H1 (cell line): Measurements from ENCODE around the gene CRTC3. TPM values are rescaled to one million over a fixed set of nuclear protein-coding genes. Genes with fewer than 3 reads are reported as not detected.

Experiments used
- CHD1 ChIP-seq: IDR thresholded peaks from 2 replicates; pipeline ENCODE4 v1.6.1; 2012; ENCODE audit warnings: low read depth, low read length, improper control_type of control experiment
- EZH2 ChIP-seq: fragments of 200-600 bp; sonication (generic); IDR thresholded peaks from 2 replicates; pipeline ENCODE4 v1.7.1; 2012; ENCODE audit warnings: low read depth, mild to moderate bottlenecking, moderate library complexity, low read length, inconsistent platforms; ENCODE audit not compliant: severe bottlenecking
- POU5F1 ChIP-seq: IDR thresholded peaks from 2 replicates; pipeline ENCODE4 v1.6.1; 2011; ENCODE audit warnings: low read depth, mild to moderate bottlenecking, low read length, moderate library complexity
- SIRT6 ChIP-seq: IDR thresholded peaks from one replicate; pipeline ENCODE4 v1.7.1; 2012; ENCODE audit warnings: low read length, inconsistent platforms
- polyA plus RNA-seq, 7 experiments: library from polyadenylated mRNA; depleted of rRNA in 3 of 7; stranded (reverse) in 5 of 7; unstranded in 2 of 7; fragments of >200 nt in 5 of 7; fragments of 200-250 nt in 2 of 7; gene quantifications; 1 replicate in 5 of 7; 2 replicates in 1 of 7; 4 replicates in 1 of 7; pipeline versions ENCODE4 v1.2.1 to v1.2.3, GENCODE V29; 2011 to 2013; ENCODE audit warnings: missing spikeins in 2 of 7, mixed read lengths in 2 of 7
- total RNA-seq: library from RNA; stranded (reverse); fragmentation: NEBNext Ultra II Directional; extraction: Animal tissue kit (Norgen Biotek cat#: 25700); gene quantifications from 2 replicates; pipeline ENCODE4 v1.2.1, GENCODE V29; 2021

The CRTC3 gene
- total and polyA plus RNA-seq, 2 of the 8 experiments (the other 6 are each of a cell fraction or from before 2014, with no cell fraction given) = 5.0 to 5.3 TPM

DNA sequence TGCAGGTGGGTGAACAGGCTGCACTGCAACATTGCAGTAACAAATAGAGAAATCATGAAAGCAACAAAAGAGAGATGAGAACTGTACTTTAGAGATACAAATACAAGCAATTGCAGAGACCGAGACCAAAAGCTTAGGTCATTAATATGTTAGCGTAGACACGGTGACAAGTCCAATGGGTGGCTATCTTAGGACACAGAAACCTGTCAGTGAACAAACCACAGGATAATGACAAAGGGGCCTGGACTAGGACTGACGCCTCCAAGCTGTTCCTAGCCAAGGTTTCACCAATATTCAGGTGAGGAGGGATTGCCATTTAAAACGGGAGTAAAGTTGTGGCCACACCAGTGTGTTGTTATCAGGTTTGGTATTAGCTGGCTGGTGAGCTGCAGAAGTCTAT, 145.7 kb downstream of the CRTC3 start (continued):
- TF ChIP-seq POU5F1 (no peak), CHD1 (no peak), EZH2 (no peak), SIRT6 (no peak)
